HuH-7 (cell line): Measurements from ENCODE around the gene P2RY8.
"Not testable (repeated sequence)": the region's sequence is repeated elsewhere in the genome, so short reads cannot be mapped to it uniquely, and the experiment has no call there.

Experiments
- DNase-seq: peaks from one replicate; pipeline ENCODE4 v3.0.0; 2011; ENCODE audit warnings: low spot score

P2RY8 gene

GRCh38 chrX:1519022-1519497 is 17.9 kb downstream of the P2RY8 start:
- DNase-seq = no peak

DNA sequence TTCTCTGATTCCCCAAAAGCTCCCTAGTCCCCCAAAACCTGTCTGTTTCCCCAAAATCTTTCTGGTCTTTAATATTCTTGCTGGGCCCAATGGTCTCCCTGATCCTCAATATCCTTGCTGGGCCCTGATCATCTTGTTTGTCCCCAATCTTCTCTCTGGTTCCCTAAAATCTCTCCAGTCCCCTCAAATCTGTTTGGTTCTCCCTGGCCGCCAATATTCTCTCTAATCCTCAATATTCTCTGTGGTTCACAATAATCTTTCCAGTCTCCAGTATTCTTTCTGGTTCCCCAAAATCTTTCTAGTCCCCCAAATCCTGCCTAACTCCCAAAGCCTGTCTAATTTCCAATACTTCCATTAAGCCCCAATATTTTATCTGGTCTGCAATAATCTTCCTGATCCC is 18.5 kb downstream of the P2RY8 start:
- no peak for DNase-seq

- DNase-seq = no peak
These were observed 20.3 kb downstream of the P2RY8 start for GRCh38 chrX:1516596-1517104.

- no peak for DNase-seq
These were observed 25.2 kb downstream of the P2RY8 start for GRCh38 chrX:1511829-1512228.

DNA sequence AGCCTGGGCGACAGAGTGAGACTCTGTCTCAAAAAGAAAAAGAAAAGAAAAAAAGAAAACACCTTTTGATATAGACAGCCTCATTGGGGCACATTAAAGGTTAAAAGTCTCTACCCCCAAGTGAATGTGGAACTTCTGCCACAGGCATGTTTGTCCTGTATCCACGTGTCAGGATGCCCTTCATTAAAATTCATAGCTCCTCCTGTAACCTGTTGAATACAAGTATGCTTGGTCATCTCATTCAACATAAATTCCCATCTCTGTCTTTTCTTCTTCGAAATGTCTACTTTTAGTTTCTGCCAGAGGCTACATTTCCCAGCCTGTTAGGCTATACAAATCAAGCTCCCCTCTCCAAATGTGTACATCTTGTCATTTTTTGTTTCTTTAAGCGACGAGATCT is 25.8 kb downstream of the P2RY8 start:
- DNase-seq = no peak

- no peak for DNase-seq
These were observed 29.2 kb downstream of the P2RY8 start for GRCh38 chrX:1507511-1508463.

DNA sequence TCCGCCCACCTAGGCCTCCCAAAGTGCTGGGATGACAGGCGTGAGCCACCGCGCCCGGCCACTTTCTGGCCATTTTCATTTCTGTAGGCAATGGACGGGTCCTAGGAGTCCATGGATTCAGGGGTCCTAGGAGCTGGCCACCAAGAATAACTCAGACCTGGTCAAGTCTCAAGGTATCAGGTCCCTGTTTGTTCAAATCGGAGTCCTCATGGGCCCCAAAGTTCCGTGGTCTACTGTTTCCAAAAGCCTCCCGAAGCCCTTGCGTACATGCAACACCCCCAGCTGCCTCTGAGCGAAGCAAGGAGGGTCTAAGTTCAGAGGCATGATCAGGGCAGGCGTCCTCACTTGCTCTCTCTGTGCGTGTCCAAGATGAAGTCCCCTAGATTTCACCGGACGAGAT is 30.1 kb downstream of the P2RY8 start:
- no peak for DNase-seq

DNA sequence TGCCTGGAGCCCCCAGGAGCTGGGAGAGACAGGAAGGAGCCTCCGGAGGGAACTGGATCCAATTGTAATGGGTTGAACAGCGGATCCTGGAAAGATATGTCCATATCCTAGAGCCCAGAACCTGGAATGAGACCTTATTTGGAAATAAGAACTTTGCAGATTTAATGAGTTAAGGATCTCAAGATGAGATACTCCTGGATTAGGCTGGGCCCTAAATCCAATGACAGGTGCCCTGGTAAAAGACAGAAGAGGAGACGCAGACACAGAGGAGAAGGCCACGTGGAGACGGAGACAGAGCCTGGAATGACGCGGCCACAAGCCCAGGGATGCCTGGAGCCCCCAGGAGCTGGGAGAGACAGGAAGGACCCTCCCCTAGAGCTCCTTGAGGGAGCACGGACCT is 34.1 kb downstream of the P2RY8 start:
- no peak for DNase-seq

DNA sequence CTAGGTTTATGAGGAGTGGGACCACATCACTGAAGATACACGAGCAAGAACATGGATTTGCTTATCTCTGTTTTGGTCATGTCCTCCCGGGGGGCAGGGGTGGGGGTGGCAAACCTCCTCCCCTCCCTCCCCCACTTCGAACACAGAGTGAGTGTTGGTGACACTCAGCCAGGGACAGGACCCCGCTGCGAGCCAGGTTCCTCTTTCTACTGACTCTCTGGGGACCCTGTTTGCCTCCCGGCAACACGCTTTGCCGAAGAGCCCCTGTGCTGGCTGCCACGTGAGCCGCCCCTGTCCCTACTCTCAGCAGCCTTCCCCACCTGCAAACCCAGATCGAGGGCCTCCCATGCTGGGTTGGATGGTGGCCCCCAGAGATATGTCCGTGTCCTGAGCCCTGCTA is 34.7 kb downstream of the P2RY8 start:
- no peak for DNase-seq

DNA sequence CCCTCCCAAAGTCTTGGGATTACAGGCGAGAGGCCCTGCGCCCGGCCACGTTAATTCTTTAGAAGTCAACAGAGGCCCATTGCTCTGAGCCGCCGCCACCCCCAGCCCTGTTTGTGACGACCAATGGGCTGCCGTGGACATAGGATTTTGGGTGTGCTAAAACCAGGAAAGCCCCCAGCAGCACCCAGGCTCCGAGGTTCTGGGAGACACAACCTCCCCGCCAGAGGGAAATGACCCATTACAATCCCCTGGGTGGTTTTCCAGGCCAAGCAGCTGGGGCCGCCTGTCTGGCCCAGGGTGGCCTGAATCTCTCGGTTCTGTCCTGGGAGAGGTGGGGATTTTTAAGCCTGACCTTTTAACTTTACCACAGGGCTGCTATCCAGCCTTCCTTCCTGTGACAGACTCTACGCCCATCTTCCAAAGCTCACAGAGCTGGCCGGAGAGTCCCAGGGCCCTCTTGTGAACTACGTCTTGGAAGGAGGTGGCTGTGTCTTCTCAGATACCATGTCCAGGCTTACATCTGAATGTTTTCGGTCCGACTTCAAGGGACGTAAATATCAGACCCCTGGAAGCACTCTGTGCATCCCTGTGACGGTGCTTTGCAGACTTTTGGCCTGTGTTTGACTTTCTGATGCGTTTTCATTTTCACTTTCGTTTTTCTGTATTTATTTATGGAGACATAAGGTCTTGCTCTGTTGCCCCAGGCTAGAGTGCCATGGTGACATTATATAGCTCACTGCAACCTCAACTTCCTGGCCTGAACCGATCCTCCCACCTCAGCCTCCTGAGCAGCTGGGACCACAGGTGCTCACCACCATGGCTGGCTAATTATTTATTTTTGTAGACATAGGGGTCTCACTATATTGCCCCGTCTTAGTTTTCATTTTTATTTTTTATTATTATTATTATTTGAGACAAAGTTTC is 36.0 kb downstream of the P2RY8 start:
- no peak for DNase-seq

GRCh38 chrX:1496076-1496475 is 40.9 kb downstream of the P2RY8 start:
- DNase-seq = no peak

DNA sequence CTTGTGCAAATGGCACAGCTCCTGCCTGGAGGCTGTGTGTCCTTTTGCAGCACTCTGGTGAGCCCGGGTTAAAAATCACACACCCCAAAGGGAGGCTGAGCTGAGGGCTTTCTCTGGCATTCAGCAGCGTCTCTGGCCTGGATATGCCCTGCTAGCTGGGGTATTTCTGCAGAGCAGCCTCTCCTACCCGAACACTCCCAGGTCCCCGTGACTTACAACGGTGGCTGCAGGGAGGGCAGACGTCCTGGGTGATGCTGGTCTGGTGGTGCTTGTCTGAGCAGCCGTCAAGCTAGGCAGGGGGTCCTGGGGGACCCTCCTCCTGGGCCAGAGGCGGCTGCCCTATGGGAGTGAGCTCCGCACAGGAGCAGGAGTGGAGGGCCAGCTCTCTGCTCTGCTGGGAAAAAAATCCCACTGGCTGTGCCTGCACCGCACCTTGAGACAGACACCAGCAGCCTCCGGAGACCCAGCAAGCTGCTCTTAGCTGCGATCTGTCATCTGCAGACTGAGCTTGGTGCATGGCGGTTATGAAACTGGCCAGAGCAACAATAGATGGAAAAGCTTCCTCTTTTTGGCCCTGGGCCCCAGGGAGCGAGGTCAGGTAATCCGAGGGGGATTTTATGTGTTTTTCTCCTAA is 43.0 kb downstream of the P2RY8 start:
- no peak for DNase-seq

DNA sequence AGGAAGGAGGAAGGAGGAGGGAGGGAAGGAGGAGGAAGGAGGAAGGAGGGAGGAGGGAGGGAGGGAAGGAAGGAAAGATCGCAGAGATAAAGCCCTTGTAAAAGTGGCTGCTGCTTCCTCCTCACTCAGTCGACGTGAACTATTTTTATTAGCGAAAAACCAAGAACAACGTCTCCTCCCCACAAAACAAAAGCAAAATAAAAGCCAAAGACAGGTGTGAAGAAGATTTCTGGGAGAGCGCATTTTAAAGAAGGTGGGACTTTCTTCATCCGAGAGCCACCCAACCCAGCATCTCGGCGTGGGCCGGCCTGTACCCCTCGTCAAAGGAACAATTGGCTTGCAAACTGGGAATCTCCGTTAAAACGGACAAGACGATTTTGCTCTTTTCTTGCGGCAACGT is 43.6 kb downstream of the P2RY8 start:
- DNase-seq = no peak

DNA sequence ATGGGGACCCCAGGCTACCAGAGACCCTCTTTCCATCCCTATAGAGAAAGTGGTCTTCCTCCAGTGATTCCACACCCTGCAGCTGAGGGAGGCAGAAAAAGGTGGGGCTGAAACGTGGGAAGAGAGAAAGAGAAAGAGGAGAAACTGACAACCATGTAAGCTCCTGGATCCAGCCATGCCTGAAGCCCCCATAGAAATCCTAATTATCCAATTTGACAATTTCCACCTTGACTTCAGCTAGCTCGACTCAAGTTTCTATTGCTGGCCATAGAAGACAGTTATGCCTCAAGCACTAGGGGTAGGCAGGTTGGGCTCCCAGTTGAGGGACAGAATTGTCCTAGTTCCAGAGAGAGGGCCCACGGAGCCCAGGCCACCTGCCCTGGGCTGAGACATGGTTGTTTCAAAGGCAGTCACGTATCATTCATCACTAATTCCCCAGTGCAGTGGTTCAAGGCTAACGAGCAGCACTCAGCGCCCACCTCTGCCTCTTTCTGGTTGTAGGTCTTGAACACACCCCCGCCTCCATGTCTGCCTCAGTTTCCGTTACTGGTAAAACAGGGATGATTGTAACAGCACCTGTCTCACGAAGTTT is 44.5 kb downstream of the P2RY8 start:
- DNase-seq = no peak

DNA sequence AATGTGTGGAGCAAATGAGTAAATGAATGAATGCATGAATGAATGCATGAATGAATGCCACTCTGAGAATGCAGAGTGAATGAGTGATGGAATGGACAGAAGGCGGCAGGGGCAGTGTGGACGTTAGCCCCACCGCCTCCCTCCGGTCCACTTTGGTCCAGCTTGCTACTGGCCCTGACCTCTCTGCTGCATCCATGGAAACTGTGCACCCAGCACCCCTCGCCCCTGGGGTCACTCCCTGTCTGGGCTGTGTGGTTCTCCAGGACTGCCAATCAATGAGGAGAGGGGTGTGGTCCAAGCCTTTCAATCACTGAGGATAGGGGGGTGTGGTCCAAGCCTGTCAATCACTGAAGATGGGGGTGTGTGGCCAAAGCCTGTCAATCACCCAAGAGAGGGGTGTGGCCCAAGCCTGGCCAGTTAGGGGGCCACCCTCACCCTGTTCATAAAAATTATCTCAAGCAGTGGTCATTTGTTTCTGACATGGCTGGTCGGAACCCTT is 45.1 kb downstream of the P2RY8 start:
- DNase-seq = no peak

DNA sequence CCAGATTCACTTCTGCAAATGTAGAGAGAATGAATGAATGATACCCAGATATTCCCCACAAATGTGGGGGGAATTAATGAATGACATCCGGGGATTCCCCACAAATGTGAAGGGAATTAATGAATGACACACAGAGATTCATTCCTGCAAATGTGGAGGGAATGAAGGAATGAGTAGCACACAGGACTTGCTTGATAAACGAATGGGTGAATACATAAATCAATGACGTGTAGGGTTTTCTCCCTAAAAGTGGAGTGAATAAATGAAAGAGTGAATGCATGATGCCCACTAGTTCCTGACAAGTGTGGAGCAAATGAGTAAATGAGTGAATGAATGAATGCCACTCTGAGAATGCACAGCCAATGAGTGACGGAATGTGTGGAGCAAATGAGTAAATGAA is 45.7 kb downstream of the P2RY8 start:
- DNase-seq = not testable (repeated sequence)

DNA sequence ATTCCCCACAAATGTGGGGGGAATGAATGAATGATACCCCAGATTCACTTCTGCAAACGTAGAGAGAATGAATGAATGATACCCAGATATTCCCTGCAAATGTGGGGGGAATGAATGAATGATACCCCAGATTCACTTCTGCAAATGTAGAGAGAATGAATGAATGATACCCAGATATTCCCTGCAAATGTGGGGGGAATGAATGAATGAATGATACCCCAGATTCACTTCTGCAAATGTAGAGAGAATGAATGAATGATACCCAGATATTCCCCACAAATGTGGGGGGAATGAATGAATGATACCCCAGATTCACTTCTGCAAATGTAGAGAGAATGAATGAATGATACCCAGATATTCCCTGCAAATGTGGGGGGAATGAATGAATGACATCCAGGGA is 46.3 kb downstream of the P2RY8 start:
- not testable (repeated sequence) for DNase-seq

GRCh38 chrX:1489354-1489753 is 47.6 kb downstream of the P2RY8 start:
- not testable (repeated sequence) for DNase-seq

GRCh38 chrX:1488745-1489144 is 48.2 kb downstream of the P2RY8 start:
- no peak for DNase-seq

DNA sequence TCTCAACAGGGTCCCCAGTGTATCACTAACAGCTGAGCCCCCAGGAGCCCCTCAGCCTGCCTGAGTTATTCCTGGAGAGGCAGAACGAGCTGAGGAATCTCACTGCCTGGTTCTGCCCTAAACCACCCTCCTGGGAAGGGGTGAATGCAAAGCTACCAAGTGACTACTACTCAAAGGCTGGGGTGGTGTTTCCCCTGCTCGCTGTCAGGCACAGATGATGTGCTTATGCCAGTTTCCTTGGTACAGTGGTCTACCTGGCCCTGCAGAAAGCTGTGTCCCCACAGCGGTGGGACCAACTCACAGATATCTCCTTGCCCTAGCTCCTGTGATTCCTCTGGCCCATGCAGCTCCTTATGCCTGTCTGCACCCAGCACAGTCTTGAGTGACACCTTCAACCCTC is 48.8 kb downstream of the P2RY8 start:
- DNase-seq = no peak

- DNase-seq = no peak
These were observed 49.6 kb downstream of the P2RY8 start for GRCh38 chrX:1487401-1487800.
